ENCODE measurements around the gene NFAM1. TPM values are rescaled to one million over a fixed set of nuclear protein-coding genes. Genes with fewer than 3 reads are reported as not detected.
A peak's percentile ranks its signal among the peaks of the same experiment; 100 is the strongest.

The NFAM1 gene
- total RNA-seq: under 0.01 TPM in 1 of 2 replicates, not detected in the other

GRCh38 chr22:42432020-42432596 lies at the start of gene NFAM1:
TSS of gene NFAM1 (minus strand) at chr22:42432403. CDS start at chr22:42432357, 46 bp downstream.
- no peak for DNase-seq (ENCODE audit: low read depth in 2 of 2)

DNA sequence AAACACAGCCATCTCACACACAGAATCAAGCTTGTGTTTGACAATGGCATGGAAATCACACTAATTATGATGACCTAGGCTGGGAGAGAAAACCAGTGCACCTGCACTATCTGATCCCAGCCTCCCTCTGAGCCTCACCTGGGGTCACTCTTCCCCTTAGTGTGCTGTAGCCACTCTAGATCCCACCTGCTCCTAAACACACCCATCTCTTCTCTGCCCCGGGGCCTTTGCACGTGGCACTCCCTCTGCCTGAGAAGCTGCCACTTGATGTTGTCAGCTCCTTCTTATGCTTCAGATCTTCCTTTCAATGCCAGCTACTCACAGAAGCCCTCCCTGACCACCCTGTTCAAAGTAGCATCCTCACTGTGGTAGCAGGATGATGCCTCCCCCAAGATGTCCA lies 42.9 kb upstream of the NFAM1 start:
- no peak for DNase-seq (ENCODE audit: low read depth in 2 of 2)

GRCh38 chr22:42473484-42474193 lies 41.4 kb upstream of the NFAM1 start:
- peak; percentile 45 to 59 for DNase-seq (ENCODE audit: low read depth in 2 of 2)

DNA sequence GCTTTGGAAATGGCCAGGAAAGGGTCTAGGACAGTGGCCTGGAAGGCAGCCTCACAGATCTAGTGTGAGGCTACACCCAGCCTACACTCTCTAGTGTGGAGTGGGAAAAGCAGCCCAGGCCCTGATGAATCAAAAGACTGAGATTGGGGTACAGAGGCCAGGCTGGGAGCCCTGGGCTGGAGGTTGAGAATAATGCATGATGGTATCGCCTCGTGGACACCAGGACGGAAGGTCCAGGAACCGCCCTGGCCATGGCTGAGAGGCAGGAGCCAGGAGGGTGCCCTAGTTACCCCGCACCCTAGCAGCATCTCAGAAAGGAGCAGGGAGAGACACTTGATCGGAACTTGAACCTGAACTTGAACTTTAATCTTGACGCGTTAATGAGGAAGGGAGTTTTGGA lies 40.5 kb upstream of the NFAM1 start:
- no peak for DNase-seq (ENCODE audit: low read depth in 2 of 2)

DNA sequence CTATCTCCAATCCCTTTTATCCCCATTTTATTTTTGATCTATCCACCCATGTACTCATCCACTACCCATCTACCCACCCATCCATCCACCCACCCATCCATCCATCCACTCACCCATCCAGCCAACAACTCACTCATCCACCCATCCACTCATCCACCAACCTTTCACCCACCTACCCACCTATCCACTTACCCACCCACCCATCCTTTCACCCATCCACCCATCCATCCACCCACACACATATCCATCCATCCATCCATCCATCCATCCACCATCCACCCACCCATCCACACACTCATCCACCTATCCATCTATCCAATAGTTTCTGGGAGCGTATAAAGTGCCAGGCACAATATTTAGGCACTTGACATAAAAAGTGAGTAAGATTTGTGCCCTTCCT lies 39.2 kb upstream of the NFAM1 start:
- DNase-seq (ENCODE audit: low read depth in 2 of 2): no peak

DNA sequence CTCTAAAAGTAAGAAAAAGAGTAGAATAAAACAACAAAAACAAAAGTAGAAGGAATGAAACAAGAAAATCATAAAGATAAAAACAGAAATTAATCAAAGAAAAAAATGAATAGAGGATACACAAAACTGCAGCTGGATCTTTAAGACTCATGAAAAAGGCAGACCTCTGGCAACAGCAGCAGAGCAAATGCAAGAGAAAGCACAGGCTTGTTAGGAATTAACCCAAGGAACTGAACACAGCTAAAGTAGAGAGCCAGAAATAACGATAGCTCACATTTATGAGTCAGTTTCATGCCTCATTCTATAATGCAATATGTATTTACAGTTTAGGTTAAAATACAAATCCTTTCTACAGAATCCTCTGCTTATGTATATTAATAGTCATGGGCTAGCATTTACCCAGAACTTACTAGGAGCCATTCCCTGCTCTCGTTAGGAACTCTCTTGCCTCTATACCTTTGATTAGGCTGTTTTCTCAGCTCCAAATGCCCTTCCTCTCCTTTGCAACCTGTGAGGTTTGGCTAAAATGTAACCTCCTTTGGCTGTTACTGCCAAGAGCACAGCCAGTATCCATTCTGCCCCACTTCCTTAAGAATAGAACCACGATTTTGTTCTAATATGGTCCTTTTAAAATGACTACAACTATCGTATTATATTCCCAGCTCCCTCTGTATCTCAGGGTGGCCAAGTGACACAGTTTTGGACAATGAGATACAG lies 38.3 kb upstream of the NFAM1 start:
- no peak for DNase-seq (ENCODE audit: low read depth in 2 of 2)

DNA sequence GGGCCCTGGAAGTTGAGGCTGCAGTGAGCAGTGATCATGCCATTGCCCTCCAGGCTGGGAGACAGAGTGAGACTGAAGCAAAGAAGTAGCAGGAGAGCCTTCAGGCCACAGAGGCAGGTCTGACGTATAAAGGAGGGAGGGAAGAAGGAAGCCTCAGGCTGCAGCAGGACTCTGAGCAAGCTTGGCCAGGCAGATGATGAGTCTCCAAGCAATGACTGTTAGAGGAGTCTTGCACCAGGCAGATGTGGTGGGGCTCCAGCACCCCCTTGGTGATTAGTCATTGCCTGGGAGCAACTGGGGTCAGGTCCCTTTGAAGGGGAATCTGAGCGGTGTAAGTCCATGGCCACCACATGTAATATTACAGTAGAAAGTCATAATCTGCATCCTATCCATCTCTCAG lies 36.6 kb upstream of the NFAM1 start:
- DNase-seq (ENCODE audit: low read depth in 2 of 2): no peak

- no peak for DNase-seq (ENCODE audit: low read depth in 2 of 2)
These were observed 29.8 kb upstream of the NFAM1 start for GRCh38 chr22:42462016-42462415.

DNA sequence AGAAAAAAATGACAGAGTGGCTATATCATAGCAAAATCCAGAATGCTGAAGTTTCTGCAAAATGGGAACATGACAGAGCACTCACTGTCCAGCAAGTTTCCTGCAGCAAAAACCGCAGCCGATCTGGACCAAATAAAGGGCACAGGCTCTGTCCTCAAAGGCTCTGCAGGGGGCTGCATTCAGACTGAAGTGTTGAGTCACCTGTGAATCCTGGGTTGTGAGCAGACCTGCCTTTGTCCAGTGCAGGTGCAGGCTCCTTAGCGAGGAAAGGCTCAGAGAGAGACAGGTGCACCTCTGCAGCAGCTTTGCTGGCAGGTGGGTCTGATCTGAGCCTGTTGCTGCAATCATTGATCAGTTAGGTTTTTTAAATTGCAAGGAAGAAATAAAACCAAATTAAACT lies 29.3 kb upstream of the NFAM1 start:
- DNase-seq (ENCODE audit: low read depth in 2 of 2): no peak

GRCh38 chr22:42459287-42460063 lies 27.3 kb upstream of the NFAM1 start:
- no peak for DNase-seq (ENCODE audit: low read depth in 2 of 2)

DNA sequence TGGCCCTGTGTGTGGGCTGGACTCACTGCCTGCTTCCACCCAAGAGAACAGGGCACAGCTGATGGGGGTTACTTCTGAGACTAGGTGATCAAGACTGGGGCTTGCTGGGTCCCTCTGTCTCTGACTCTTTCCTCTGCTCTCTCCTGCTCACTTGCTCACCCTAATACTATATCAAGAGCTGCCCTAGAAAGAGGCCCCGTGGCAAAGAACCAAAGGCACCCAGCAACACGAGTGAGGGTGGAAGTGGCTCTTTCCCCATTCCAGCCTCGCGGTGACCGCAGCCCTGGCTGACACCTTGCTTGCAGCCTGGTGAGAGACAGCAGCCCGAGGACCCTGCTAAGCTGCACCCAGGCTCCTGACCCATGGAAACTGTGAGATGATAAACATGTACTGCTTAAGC lies 20.7 kb upstream of the NFAM1 start:
- no peak for DNase-seq (ENCODE audit: low read depth in 2 of 2)

DNA sequence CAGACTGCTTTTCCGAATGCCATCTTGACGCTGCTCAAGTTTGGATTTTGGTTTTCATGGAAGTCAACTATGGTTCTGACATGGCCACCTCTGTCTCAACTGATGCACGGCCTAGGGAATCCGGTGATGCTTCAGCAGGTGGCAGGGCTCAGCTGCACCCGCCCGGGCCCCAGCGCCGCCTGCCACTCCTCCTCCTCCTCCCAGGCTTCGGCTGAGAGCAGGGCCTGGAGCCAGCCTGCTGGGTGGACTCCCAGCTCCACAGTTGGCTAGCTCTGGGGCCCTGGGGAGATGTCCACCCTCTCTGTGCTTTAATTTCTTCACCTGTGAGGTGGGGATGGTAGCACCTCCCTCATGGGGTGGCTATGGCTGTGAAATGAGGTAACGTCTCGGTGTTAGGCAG lies 20.3 kb upstream of the NFAM1 start:
- DNase-seq (ENCODE audit: low read depth in 2 of 2): no peak

DNA sequence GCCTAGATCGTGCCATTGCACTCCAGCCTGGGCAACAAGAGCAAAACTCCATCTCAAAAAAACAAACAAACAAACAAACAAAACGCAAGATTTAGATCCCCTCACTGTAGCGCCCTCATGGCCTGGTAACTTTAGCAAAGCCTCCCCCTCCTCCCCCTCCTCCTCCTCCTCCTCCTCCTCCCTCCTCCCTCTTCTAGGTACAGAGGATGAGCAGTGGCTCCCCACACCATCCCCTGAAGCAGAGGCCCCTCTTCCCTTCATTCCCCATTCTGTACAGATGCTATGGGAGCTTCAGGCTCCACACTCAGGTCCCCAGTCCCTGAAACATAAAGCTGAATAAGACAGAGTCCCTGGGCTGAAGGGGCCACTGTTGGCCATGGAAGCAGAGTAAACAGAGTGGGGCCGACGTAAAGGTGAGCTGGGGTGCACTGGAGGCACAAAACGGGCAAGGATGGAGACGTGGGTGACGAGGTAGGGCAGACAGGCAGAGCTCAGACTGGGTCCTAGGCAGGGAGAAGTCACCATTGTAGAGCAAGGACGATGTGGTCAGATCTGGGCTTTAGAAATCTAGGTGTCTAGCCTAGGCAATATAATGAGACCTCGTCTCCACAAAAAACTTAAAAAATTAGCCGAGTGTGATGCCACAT lies 19.4 kb upstream of the NFAM1 start:
- DNase-seq (ENCODE audit: low read depth in 2 of 2): no peak

DNA sequence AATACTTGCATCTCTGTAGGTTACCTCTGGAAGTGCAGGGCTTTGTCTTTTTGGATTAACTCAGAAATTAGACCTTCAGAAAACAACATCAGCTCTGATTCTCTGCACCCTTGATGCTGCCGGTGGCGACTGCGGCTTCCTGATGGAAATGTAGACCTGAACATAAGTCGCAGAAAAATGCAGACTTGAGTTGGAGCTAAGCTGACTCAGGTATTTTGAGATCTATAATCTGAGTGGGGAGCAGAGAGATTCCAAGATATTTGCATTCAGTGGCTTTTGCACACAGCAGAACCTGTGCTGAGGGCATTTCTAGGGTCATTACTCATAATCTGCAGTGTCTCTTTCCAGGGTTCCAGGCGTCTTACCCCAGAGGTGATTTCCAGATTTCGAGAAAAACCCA lies 18.7 kb upstream of the NFAM1 start:
- no peak for DNase-seq (ENCODE audit: low read depth in 2 of 2)

DNA sequence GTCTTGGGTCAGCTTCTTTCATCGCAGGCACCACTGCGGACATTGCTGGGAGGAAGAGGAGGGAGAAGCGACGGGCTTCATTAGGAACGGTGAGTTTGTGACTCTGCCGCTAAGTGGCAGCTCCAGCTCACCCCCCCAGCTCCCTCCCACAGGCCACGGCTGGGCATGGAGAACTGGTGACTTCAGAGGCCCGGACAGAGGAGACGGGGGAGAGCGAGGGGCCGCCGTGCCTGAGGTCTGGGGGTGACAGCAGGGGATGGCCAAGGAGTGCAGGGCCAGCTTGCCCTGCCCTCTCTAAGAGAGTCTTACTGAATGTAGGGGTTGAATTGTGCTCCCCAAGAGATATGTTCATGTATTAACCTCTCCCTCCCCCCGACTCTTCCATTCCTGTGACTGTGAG lies 13.9 kb upstream of the NFAM1 start:
- DNase-seq (ENCODE audit: low read depth in 2 of 2): no peak

GRCh38 chr22:42444077-42444904 lies 12.1 kb upstream of the NFAM1 start:
- DNase-seq (ENCODE audit: low read depth in 2 of 2): peak; percentile 35 to 69

GRCh38 chr22:42443240-42444076 lies 11.3 kb upstream of the NFAM1 start:
- DNase-seq (ENCODE audit: low read depth in 2 of 2): no peak

DNA sequence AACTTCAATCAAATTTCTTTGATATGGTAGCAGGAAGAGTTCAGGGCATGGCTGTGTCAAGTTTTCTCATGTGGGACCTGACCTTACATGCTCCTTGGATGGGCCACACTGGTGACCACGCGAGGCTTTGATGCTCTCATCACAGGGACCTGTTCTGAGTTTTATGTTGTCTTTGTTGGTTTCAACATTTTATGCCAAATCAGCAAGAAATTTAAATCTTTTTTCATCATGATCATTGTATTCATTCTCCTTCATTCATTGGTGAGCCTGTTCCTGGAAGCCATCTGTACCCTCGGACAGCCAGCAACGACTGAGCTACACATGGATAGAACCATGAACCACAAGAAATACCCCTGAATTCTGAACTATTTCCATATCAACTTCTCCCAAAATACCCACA lies 10.5 kb upstream of the NFAM1 start:
- no peak for DNase-seq (ENCODE audit: low read depth in 2 of 2)

DNA sequence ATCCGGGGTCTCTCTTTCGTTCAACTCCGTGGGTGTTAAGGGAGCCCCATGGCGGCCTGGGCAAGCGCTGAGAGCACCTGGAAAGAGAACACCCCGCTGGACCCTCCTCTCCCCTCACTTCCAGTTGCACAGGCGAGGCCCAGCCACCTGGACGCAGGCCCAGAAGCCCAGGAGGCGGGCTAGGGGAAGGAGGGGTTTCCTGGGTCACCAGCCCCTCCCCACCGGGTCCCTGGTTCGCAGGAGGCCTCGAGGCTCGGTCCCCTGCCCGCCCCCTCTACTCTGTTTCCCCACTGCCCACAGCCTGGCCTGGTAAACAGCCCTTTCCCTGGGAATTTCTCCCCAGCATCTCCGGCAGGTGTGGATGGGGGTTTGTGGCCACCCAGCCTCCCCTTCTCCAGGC lies 8.5 kb upstream of the NFAM1 start:
- no peak for DNase-seq (ENCODE audit: low read depth in 2 of 2)

Measured in dermis microvascular lymphatic vessel endothelial cell (primary cell).